ENCODE data around the gene SMPD2.

Gene SMPD2, protein sequence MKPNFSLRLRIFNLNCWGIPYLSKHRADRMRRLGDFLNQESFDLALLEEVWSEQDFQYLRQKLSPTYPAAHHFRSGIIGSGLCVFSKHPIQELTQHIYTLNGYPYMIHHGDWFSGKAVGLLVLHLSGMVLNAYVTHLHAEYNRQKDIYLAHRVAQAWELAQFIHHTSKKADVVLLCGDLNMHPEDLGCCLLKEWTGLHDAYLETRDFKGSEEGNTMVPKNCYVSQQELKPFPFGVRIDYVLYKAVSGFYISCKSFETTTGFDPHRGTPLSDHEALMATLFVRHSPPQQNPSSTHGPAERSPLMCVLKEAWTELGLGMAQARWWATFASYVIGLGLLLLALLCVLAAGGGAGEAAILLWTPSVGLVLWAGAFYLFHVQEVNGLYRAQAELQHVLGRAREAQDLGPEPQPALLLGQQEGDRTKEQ

DNA sequence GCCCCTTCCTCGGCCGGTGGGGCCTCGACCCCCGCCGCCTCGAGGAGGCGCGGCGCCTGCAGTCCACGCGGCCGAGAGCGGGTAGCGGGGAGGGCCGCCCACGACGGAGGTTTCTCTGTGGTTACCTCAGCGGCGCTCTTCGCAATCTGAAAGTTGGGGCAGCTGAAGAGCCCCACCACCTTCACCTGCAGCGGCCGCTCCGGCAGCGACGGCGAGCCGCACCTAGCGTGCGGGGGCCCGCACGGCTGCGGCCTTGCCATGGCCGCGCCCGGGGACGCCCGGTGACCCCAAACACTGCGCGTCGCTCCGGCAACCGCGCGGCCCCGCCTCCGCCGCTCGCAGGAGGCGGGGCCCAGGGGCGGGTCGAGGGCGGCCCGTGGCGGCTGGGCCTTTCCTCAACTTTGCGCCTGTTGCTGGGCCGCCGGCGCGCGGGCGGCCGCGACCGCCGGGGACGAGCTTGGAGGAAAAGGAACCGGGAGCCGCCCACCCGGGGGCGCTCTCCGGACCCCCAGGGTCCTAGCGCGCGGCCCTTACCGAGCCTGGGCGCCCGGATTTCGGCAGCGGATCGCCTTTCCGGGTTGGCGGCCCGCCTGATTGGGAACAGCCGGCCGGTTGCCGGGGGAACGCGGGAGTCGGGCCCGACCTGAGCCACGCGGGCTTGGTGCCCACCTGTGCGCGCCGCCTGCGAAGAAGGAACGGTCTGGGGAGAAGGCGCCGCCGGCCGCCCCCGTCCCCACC, at the start of gene SMPD2, which contains the start of gene PPIL6:
Gene SMPD2 (plus strand): TSS at position 394 of the 738 bp plus-strand sequence. CDS start 398 bp downstream, outside the sequence.
Gene PPIL6 (minus strand): TSS at position 298 of the 738 bp plus-strand sequence. CDS start 38 bp downstream, at position 260.
- DNase-seq (ENCODE audit: low spot score): peak; percentile 90

DNA sequence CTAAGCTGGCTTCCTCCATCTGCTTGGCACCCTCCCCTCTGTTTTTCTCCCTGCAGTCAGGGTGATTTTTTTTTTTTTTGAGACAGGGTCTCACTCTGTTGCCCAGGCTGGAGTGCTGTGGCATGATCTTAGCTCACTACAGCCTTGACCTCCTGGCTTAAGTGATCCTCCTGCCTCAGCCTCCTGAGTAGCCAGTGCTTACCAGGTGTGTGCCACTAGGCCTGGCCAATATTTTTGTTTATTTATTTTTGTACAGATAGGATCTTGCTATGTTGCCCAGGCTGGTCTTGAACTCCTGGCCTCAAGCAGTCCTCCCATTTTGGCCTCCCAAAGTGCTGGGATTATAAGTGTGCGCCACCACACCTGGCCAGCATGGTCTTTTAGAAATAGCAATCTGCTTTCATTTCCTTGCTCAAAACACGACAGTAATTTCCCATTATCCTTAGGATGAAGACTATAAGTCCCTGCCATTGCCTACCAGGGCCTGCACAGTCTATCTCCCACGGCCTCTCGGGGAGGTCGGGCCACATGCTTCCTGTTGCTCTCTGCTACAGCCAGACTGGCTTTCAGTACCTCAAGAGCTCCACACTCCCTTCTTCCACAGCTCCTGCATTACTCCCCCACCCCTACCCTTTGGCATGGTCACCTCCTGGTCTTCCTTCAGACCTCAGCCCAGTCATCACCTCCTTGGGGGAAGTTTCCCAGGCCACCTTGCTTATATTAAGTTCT, 47.2 kb upstream of the SMPD2 start:
- no peak for DNase-seq (ENCODE audit: low spot score)

DNA sequence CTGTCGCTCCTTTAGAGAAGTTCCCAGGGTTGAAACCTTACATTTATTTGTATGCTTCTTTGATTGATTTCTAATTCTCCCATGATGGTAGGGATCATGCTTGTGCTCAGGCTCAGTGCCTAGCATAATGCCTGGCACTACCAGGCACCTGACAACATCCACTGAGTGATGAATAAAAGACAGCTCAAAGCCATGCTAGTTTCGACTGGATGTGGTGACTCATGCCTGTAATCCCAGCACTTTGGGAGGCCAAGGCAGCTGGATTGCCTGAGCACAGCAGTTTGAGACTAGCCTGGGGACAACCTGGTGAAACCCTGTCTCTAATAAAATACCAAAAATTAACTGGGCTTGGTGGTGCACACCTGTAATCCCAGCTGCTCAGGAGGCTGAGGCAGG, 46.6 kb upstream of the SMPD2 start:
- no peak for DNase-seq (ENCODE audit: low spot score)

DNA sequence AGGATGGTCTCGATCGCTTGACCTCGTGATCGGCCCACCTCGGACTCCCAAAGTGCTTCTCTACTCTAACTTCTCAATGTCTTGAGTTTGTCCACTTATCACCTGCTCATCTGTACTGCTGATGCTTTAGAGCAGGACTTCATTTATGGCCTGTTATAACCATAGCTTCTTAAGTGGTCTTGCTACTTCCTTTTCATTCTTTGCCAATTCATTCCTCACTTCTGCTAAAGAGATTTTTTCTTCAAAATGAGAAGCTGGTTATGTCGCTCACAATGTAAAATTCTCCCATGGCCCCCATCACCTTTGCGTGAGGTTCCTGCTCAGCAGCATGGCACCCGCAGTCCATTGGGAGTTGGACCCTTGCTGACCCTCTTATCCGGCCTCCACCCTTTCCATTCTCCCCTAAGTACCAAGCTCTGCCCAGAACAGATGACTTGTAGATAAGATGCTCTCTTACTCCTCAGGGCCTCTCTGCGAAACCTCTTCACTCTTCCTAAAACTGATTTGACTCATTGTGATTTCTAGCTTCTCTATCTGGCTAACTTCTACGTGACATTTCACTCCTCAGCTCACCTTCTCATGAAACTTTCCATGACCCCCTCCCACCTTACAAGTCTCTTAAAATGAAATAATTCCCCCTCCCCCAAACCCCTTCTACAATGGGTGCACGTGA, 44.3 kb upstream of the SMPD2 start:
- DNase-seq (ENCODE audit: low spot score): no peak

DNA sequence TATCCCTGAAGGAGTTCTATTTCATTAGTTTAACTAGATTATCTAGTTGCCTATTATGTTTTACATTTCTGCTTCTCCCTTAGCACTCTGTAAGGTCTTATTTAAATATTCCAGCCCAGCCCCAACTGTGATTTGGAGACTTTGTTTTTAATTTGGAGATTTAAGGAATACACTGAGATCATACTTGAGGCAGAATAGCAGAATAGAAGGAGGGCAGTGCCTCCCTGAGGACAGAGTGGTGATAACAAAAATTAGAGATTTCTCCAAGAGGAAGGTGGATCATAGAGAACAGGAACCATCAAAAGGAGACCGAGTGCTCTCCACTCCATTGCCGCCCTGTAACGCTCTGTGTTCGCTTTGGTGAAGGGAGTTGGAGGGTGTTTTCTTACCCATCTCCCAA, 43.5 kb upstream of the SMPD2 start:
- no peak for DNase-seq (ENCODE audit: low spot score)

DNA sequence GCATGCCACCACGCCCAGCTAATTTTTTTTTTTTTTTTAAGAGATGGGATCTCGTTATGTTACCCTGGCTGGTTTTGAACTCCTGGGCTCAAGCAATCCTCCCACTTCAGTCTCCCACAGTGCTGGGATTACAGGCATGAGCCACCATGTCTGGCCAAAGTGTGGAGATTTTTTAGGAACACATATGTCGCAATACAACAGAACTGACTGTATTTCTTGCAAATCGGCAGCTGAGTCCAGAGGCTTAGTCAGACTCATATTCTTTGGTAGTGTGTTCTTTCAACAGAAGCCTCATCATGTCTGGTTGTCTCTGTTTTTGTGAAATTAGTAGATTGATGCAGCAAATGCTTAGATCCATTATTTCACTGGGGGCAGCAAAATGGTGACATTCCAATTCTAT, 34.3 kb upstream of the SMPD2 start:
- no peak for DNase-seq (ENCODE audit: low spot score)

DNA sequence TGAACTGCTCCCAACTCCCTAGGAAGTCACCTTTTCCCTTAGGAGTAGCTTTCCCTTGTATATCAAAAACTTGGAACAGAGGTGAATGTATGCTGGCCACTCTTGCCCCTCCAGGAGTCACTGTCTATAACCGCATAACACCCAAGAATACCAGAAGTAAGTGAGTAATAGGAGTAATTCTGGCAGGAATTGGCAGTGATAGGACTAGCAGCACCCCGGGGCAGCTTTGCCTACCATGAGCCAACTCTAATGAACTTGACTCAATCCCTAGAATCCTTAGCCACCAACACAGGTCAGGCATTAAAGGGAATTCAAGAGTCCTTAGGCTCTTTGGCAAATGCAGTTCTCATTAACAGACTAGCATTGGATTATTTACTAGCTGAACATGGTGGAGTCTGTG, 29.5 kb upstream of the SMPD2 start:
- DNase-seq (ENCODE audit: low spot score): no peak

DNA sequence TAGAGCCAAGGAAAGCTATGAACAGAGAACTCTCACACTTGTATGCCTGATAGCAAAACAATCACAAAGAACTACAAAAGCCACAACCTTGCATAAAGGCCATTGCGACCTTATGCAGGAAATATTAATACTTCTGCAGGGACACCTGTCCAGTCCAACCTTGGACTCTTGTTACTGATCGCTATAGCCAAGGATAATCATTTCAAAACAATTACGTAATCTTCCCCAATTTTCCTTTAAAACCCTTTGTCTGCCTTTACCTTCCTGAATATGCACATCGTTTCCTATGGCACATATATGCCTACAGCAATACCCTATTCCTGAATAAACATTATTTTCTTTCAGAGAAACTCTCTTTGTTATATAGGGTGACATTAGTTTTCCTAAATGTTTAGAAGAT, 22.9 kb upstream of the SMPD2 start:
- no peak for DNase-seq (ENCODE audit: low spot score)

DNA sequence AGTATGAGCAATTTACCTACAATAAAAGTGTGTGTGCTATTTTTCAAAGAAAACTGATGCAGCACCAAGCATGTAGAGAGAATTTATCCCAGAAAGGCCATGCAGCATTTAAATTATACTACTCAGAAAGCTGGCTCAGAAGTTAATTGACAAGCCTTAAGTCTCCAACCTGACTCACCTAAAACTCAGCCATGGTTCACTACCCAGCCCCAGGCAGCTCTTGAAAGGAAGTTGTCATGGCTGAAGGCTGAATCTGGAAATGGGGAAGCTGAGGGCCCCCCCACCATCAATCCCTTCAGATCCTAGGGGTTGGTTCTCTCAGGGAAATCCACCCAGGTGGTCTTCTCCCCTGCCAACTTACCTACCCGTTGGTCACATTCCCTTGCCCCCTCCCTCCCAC, 19.8 kb upstream of the SMPD2 start:
- DNase-seq (ENCODE audit: low spot score): no peak

DNA sequence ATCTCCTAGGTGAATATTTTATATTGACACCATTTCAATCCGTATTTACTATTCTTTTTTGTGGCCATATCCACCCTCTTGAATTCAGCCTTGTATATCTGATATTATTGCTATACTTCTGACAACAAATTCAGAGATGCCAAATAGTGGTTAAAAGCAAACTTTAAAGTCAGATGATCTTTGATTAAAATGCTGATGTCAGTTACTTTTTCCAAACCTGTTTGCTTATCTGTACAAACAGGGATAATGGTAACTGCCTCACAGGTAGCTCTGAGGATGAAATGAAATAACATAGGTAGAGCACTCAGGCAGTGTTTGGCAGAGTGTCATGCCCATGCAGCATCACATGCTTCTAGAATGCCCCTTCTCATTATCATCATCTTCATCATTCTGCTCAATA, 19.3 kb upstream of the SMPD2 start:
- no peak for DNase-seq (ENCODE audit: low spot score)

DNA sequence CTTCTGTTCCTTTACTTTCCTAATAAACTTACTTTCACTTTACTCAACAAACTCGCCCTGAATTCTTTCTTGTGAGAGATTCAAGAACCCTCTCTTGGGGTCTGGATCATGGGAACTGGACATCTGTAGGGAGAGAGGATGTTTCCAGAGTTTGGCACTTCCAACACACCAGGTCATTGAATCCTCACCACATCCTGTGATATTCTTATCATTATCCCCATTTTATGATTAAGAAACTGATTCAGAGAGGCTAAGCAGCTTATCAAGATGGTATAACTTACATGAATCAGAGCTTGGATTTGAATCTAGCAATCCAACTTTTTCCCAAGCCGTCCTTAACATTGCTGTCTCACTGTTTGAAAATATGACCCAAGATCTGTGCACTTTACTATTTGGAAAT, 15.6 kb upstream of the SMPD2 start:
- DNase-seq (ENCODE audit: low spot score): no peak

DNA sequence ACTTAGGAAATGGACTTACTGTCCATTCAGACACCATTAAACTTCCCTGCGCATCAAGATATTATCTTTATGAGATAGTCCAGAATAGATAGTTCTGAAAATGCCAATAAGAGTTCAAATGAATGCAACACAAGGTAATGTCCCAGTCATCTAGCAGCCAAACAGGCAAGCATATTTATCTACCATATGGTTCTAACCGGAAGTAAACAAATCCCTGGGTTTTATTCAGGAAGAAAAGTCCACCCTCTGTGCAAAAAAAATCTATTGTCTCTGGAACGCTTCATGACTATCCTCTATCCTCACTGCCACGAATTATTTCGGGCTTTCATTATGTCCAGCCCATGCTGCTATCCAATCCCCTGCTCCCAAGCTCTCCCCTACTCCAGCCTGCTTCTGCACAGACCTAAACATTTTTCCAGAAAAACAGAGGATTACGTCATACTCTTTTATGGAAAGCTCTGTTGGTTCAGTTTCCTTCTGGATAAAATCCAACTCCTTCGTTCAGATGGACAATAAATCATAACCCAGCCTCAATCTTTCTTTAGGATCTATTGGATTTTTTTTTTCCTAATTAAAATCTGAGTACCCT, 11.5 kb upstream of the SMPD2 start:
- no peak for DNase-seq (ENCODE audit: low spot score)

DNA sequence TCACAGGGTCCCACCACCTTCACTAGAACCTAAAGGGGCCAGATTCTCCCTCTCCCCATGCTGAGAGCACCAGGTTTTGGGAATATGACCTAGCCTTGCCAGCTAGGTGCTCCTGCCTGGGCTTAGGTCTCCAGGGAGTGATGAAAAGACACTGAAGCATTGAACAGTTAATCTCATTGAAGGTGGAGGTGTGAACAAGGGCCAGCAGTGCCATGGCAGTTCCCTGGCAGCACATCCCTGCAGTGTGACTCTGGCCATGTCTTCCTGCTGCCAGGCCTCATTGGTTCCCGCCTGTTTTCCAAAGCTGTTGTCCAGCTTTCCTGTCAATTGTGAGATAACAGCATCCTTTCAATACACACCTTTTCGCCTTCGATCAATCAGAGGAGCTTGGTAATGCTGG, 11.0 kb upstream of the SMPD2 start:
- DNase-seq (ENCODE audit: low spot score): no peak

DNA sequence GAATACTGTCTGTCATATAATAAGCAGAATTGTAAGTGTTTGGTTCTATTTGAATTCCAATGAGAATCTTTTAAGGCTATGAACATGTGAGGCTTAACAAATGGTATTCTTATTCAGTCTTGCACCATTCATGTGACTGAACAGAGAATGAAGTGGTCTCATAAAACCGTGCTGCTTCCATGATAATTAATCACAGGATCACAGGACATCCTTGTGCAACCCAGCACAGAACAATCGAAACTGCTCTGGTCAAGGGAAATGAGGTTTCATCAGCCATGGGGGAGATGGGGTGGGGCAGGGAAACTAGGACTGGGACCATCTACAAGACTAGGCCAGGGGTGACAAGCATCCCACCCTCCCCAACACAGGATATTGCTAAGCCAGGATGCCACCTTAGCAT, 6.1 kb upstream of the SMPD2 start:
- no peak for DNase-seq (ENCODE audit: low spot score)

DNA sequence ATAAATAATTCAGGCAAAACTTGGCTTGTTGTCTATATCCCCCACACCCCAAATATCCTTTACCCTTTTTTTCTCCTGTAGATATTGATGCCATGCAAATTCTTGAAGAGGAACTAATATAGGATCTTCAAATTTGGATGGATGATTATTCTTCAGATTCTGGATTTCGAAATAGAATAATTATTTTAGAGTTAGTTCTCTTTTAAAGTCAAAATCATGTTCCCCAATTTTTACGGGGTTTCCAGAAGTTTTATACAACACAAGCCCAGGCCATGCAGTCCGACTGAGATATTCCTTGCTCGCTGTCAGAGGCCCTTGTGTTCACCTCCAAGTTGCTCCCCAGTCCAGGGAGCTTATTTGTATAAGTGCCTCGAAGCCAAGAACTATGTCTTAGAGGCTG, 4.5 kb upstream of the SMPD2 start:
- no peak for DNase-seq (ENCODE audit: low spot score)

DNA sequence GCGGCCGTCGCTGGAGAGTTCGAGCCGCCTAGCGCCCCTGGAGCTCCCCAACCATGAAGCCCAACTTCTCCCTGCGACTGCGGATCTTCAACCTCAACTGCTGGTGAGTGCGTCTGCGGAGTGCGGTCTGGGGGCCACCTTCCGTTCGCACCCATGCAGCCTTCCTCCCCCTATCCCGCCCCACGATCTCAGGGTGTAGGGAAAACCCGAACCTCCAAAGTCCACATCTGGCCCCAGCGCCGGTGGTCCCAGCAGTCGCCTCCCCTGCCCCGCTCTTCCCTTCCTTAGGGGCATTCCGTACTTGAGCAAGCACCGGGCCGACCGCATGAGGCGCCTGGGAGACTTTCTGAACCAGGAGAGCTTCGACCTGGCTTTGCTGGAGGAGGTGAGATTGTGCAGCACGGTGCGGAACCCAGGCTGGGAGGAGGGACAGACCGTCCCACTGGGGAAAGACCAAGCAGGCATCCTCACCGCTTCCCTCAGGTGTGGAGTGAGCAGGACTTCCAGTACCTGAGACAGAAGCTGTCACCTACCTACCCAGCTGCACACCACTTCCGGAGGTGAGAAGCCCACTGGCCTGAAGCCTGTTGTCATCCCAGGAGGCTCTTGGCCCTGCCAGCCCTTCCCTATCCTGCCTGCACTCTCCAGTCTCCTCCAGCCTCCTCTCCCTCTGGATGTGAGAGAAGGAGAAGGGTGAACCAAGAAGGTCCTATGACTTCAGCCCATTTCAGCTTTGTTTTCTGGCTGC, 719 bp downstream of the SMPD2 start:
- DNase-seq (ENCODE audit: low spot score): peak; percentile 77

DNA sequence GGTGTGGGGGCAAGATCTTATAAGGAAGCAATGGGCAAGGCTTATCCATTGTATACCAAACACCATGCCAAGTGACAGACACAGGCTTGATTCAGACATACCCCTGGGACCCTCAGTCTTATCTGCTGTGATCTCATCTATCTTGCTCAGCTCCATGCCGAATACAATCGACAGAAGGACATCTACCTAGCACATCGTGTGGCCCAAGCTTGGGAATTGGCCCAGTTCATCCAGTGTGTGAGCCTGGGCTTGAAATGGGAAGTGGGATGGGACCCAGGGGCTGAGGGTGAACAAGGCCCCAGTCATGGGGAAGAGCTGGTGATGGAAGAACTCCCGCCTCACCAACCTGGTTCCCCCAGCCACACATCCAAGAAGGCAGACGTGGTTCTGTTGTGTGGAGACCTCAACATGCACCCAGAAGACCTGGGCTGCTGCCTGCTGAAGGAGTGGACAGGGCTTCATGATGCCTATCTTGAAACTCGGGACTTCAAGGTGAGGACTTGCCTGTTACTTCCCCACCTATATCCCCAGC, 1.9 kb downstream of the SMPD2 start:
- DNase-seq (ENCODE audit: low spot score): no peak

DNA sequence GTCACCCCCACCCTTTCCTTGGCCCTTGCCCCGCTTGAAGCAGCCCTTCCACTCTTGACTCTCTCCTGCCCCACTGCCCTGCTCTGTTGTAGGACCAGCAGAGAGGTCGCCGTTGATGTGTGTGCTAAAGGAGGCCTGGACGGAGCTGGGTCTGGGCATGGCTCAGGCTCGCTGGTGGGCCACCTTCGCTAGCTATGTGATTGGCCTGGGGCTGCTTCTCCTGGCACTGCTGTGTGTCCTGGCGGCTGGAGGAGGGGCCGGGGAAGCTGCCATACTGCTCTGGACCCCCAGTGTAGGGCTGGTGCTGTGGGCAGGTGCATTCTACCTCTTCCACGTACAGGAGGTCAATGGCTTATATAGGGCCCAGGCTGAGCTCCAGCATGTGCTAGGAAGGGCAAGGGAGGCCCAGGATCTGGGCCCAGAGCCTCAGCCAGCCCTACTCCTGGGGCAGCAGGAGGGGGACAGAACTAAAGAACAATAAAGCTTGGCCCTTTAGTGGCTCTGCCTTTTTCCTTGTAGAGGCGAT, 3.0 kb downstream of the SMPD2 start:
- DNase-seq (ENCODE audit: low spot score): no peak

DNA sequence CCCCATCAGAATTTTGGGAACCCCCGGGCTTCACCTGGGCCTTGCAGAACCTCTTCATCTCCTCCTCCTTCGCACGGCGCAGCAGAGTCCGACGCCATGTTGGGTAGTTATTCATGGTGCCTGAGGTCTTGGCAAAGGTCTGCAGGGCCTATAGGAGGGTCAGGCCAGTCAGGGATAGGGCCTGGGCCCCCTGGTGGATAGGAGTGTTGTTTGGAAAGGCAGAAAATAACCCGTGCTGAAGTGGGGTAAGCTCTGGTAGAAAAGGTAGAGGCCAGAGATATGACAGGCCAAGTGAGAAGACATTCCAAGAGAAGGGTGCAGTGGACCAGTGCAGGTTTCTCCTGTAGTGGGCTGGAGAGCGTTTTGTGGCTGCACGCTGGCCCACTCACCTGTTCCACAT, 4.9 kb downstream of the SMPD2 start:
- peak; percentile 71 for DNase-seq (ENCODE audit: low spot score)

DNA sequence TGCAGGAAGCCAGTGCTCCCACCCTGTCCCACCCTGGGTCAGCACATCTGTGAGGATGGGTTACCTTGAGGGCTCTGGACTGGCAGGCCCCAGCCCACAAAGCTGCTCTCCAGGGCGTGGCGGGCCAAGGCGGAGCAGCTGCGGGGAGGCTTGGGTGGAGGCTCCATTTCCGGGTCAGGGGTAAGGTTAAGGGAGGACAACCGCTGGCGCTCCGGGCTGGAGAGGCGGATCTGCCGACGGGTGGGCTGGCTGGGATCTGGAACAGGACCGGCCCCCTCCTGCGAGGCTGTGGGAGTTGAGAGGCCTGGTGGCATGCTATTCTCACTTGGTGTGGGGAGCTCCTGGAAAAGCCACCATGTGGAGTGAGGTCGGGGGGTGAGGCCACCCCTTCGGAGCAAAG, 5.5 kb downstream of the SMPD2 start:
- no peak for DNase-seq (ENCODE audit: low spot score)

DNA sequence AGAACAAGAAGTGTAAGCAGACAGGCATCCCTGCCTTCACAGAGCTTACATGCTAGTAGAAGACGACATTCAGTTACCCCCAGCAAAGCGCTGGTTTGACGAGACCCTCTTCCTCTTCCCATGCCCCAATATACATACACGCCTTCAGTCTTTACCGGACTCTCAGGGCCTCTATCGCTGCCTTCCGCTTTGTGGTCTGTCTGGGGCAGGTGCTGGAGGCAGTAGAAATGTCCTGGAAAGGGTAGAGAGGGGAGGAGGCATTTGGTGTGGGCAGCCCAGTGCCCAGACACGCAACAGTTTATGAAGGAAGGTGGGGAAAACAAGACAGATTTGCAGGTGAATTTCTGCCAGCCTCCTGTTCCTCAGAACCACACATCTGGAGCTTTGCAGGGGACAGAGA, 6.0 kb downstream of the SMPD2 start:
- DNase-seq (ENCODE audit: low spot score): no peak

Data from HuH-7 (cell line).